Transverse colon (tissue), 4 donors: ENCODE data around the gene INTS11.

ENCODE experiments used
- POLR2A ChIP-seq: fragments of 450-650 bp; IDR thresholded peaks from one replicate; pipeline ENCODE4 v1.6.1; 2016; ENCODE audit warnings: antibody characterized with exemption, mild to moderate bottlenecking, moderate library complexity
- POLR2AphosphoS5 ChIP-seq, 3 donors: sonication (generic); formaldehyde crosslinking; IDR thresholded peaks; one replicate each; pipeline ENCODE4 v1.6.1; 2016; ENCODE audit warnings: antibody characterized with exemption in 3 of 3
- TF ChIP-seq, protein P1 (sequence below), 5 experiments: fragments of 200-600 bp in 3 of 5; fragments of 450-650 bp in 2 of 5; sonication (generic) in 3 of 5; IDR thresholded peaks; 1 replicate in 2 of 5; 2 replicates in 3 of 5; pipeline ENCODE4 v1.5.1; 2016 to 2017; ENCODE audit warnings: antibody characterized with exemption in 5 of 5, inconsistent platforms in 3 of 5, mild to moderate bottlenecking in 2 of 5, moderate library complexity in 1 of 5

DNA sequence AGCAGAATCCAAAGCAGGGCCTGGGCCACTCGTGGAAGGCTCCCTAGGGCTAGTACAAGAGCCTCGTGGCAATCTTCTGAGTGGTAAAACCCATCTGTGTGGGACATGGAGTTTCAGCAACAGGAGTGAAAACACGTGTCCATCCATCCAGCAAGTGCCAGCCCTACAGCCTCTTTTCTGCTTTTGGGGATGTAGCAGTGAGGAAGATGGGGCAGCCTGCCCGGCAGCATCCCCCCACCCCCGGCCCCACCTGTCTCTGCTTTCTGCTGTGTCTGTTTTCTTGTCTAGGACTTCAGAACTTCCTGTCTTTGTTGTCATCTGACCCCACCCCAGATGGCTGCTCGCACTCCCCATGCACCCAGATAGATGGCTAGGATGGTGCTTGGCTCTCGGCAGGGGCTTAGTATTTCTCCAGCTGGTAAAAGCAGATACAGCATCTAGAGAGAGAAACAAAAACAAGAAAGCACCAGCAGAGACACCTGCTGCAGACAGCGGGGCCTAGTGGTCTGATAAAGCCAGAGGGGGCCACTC lies 1.7 kb upstream of the INTS11 start:
- TF ChIP-seq, protein P1, sequence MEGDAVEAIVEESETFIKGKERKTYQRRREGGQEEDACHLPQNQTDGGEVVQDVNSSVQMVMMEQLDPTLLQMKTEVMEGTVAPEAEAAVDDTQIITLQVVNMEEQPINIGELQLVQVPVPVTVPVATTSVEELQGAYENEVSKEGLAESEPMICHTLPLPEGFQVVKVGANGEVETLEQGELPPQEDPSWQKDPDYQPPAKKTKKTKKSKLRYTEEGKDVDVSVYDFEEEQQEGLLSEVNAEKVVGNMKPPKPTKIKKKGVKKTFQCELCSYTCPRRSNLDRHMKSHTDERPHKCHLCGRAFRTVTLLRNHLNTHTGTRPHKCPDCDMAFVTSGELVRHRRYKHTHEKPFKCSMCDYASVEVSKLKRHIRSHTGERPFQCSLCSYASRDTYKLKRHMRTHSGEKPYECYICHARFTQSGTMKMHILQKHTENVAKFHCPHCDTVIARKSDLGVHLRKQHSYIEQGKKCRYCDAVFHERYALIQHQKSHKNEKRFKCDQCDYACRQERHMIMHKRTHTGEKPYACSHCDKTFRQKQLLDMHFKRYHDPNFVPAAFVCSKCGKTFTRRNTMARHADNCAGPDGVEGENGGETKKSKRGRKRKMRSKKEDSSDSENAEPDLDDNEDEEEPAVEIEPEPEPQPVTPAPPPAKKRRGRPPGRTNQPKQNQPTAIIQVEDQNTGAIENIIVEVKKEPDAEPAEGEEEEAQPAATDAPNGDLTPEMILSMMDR (IDR thresholded peaks at IDR 0.05) = no peak
- TF ChIP-seq POLR2A (no peak), POLR2AphosphoS5 (IDR thresholded peaks at IDR 0.05) (no peak)
